Measurements from ENCODE around the gene EDC3. TPM values are rescaled to one million over a fixed set of nuclear protein-coding genes. Genes with fewer than 3 reads are reported as not detected.
A peak's percentile ranks its signal among the peaks of the same experiment; 100 is the strongest.

EDC3 gene
- polyA plus RNA-seq, 2 donors = 12.2 to 14.5 TPM

DNA sequence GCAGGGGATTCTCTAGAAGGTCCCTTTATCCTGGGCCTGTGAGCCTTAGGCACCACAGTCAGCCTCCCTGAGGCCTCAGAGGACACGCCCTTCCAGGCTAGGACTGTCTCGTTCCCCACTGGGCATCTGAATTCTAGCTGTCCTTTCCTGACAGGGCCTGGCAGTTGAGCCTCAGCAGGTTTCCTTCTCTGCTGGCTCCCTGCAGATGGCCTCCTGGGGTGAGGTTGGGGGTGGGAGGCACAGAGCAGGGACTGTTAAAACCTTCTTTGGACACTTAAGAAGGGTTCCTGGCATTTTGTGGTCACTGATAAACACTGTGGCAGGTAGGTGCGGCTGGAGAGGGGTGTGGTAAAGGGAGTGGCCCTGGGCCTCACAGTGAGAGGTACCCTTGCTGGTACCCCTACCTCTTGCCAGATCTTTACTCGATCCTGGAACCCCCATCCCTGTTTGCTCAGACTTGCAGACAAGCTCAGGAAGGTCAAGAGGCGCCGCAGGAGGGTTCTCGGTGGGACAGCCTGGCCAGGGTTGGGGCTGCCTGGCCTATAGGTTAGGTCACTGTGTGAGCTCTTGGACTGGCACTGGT lies 71.7 kb downstream of the EDC3 start:
- H3K36me3 ChIP-seq (ENCODE audit: control insufficient read depth in 2 of 2, insufficient read depth in 2 of 2, low read length in 1 of 2) = peaks cover 76 to 95% of the 10 kb centered on the region in 2 donors
- WGBS, 2 donors = 75 to 79% methylated on average over 7 of the region's 7 CpGs
- peaks cover 0 to 7% of the 10 kb centered on the region in 2 donors for H3K4me1 ChIP-seq (ENCODE audit: control insufficient read depth in 2 of 2, insufficient read depth in 2 of 2, low read length in 1 of 2)
- H3K27ac ChIP-seq (ENCODE audit: low read depth in 2 of 2, low read length in 1 of 2) = no peak overlapping the region
- no peaks in the 10 kb centered on the region for H3K27me3 ChIP-seq (ENCODE audit: control insufficient read depth in 1 of 2, insufficient read depth in 2 of 2, low read length in 2 of 2)
- H3K4me3 ChIP-seq (ENCODE audit: low read depth in 1 of 2, low read length in 2 of 2) = no peak overlapping the region
- H3K9me3 ChIP-seq (ENCODE audit: control insufficient read depth in 2 of 2, insufficient read depth in 1 of 2, low read depth in 1 of 2, low read length in 1 of 2) = no peaks in the 10 kb centered on the region

DNA sequence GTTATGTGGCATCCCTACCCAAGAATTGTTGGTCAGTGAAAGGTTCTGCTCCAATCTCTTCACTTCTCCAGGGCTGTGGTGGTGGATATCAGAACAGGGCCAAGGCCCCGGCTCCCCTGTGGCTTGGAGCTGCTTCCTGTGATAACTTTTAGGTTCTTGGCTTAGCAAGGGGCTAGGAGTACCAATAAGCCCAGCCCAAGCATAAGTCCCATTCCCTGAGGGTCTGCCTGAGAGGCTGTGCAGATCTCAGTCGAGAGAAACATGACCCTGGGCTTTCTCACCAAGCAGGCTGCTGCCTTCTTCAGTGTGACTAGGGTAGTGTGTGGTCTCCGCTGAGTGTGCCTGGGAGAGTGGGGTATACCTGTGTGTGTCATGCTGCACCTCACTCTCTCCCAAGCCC lies 73.1 kb downstream of the EDC3 start:
- Histone ChIP-seq H3K4me3 (ENCODE audit: low read depth in 1 of 2, low read length in 2 of 2) (no peak overlapping the region), H3K4me1 (ENCODE audit: control insufficient read depth in 2 of 2, insufficient read depth in 2 of 2, low read length in 1 of 2) (peaks cover 4 to 11% of the 10 kb centered on the region in 2 donors), H3K27me3 (ENCODE audit: control insufficient read depth in 1 of 2, insufficient read depth in 2 of 2, low read length in 2 of 2) (no peaks in the 10 kb centered on the region), H3K9me3 (ENCODE audit: control insufficient read depth in 2 of 2, insufficient read depth in 1 of 2, low read depth in 1 of 2, low read length in 1 of 2) (no peaks in the 10 kb centered on the region), H3K27ac (ENCODE audit: low read depth in 2 of 2, low read length in 1 of 2) (no peak overlapping the region), H3K36me3 (ENCODE audit: control insufficient read depth in 2 of 2, insufficient read depth in 2 of 2, low read length in 1 of 2) (peaks cover 68 to 85% of the 10 kb centered on the region in 2 donors)
- 87 to 94% methylated on average over 3 of the region's 3 CpGs for WGBS, 2 donors

DNA sequence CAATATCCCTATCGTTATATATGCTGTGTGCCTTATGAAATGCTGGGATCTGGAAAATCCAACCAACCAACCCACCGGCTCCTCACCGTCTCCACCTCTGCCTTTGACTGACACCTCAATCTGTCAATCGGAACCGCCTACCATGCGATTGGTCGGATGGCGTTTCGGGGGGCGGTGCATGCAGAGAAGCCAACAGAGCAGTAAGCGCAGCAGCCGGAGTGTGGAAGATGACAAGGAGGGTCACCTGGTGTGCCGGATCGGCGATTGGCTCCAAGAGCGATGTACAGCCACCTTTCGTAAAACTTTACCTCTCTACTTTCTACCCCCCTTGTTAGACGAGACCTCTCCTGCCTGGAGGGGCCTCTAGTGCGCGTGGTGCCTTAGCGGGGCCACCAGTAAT lies 73.9 kb downstream of the EDC3 start:
- 87 to 88% methylated on average over 21 of the region's 21 CpGs for WGBS, 2 donors
- no peaks in the 10 kb centered on the region for H3K27me3 ChIP-seq (ENCODE audit: control insufficient read depth in 1 of 2, insufficient read depth in 2 of 2, low read length in 2 of 2)
- H3K36me3 ChIP-seq (ENCODE audit: control insufficient read depth in 2 of 2, insufficient read depth in 2 of 2, low read length in 1 of 2) = peaks cover 60 to 76% of the 10 kb centered on the region in 2 donors
- no peaks in the 10 kb centered on the region for H3K9me3 ChIP-seq (ENCODE audit: control insufficient read depth in 2 of 2, insufficient read depth in 1 of 2, low read depth in 1 of 2, low read length in 1 of 2)
- H3K27ac ChIP-seq (ENCODE audit: low read depth in 2 of 2, low read length in 1 of 2) = no peak overlapping the region
- peak overlapping the region in 1 of 2 donors; percentile 5 for H3K4me3 ChIP-seq (ENCODE audit: low read depth in 1 of 2, low read length in 2 of 2)
- H3K4me1 ChIP-seq (ENCODE audit: control insufficient read depth in 2 of 2, insufficient read depth in 2 of 2, low read length in 1 of 2) = peaks cover 4 to 11% of the 10 kb centered on the region in 2 donors

DNA sequence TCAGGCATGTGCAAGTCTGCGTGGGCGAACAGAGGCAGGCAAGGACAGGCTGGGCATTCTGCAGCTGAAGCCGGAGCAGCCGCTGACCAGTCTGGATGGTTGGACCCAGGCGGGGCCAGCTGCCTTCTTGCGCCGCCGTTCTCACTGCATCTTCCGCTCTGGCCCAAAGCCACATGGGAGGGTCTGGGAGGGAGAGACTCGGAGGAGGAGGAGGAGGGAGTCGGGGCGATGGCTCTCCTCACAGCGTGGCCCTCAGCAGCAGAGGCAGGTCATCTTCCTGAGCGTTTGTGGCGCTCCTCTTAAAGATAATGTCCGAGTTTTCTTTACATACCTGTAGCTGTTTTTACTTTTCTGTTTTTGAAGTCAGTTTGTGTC lies 74.3 kb downstream of the EDC3 start:
- H3K27me3 ChIP-seq (ENCODE audit: control insufficient read depth in 1 of 2, insufficient read depth in 2 of 2, low read length in 2 of 2) = no peaks in the 10 kb centered on the region
- peaks cover 56 to 72% of the 10 kb centered on the region in 2 donors for H3K36me3 ChIP-seq (ENCODE audit: control insufficient read depth in 2 of 2, insufficient read depth in 2 of 2, low read length in 1 of 2)
- no peak overlapping the region for H3K27ac ChIP-seq (ENCODE audit: low read depth in 2 of 2, low read length in 1 of 2)
- no peak overlapping the region for H3K4me3 ChIP-seq (ENCODE audit: low read depth in 1 of 2, low read length in 2 of 2)
- H3K4me1 ChIP-seq (ENCODE audit: control insufficient read depth in 2 of 2, insufficient read depth in 2 of 2, low read length in 1 of 2) = peaks cover 4 to 11% of the 10 kb centered on the region in 2 donors
- H3K9me3 ChIP-seq (ENCODE audit: control insufficient read depth in 2 of 2, insufficient read depth in 1 of 2, low read depth in 1 of 2, low read length in 1 of 2) = no peaks in the 10 kb centered on the region
- 74 to 86% methylated on average over 16 of the region's 16 CpGs for WGBS, 2 donors

DNA sequence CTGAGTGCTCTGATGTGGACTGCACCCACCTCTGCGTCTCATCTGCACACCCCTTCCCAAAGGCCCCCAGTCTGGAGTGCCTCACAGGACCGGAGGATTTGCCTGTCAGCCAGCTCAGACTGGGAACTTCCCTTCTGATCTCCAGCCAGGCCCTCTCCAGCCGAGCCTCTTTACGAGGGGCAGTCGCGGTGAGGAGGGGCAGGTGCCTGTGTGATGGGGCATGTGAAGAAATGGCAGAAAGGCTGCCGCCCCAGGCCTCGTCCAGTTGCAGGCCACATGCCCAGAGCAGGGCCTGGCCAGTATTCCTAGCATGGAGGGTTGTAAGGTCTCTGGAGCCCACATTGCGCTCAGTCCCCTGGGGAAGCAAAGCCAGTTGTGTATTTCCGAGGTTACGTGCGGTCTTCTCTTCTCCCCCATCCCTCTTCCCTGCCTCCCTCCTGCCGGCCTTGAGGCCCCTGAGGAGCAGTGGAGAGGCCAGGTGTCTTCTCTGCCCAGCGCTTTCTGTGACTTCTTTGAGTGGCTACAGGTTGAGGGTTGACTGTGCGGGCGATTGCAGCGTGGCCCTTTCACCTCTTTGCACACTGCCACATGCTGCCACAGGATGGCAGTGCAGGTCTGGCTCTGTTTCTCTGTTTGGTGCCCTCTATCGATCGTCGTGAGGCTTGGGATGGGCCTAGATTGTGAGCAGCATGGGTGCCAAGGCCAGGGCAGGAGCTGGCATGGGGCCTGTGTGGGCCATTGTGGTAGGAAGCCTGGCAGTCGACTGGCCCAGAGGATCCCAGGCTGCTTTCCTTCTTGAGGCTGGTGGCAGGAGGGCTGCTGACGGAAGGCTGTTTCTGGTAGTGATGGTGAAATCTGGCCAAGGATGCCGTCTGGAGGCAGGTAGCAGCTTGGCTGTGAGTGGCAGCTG lies 74.9 kb downstream of the EDC3 start:
- no peak overlapping the region for H3K4me3 ChIP-seq (ENCODE audit: low read depth in 1 of 2, low read length in 2 of 2)
- no peak overlapping the region for H3K27ac ChIP-seq (ENCODE audit: low read depth in 2 of 2, low read length in 1 of 2)
- H3K9me3 ChIP-seq (ENCODE audit: control insufficient read depth in 2 of 2, insufficient read depth in 1 of 2, low read depth in 1 of 2, low read length in 1 of 2) = no peaks in the 10 kb centered on the region
- 54 to 55% methylated on average over 23 of the region's 23 CpGs for whole genome bisulfite sequencing, 2 donors
- H3K36me3 ChIP-seq (ENCODE audit: control insufficient read depth in 2 of 2, insufficient read depth in 2 of 2, low read length in 1 of 2) = peaks cover 51 to 67% of the 10 kb centered on the region in 2 donors
- H3K27me3 ChIP-seq (ENCODE audit: control insufficient read depth in 1 of 2, insufficient read depth in 2 of 2, low read length in 2 of 2) = no peaks in the 10 kb centered on the region
- peaks cover 4 to 11% of the 10 kb centered on the region in 2 donors for H3K4me1 ChIP-seq (ENCODE audit: control insufficient read depth in 2 of 2, insufficient read depth in 2 of 2, low read length in 1 of 2)

DNA sequence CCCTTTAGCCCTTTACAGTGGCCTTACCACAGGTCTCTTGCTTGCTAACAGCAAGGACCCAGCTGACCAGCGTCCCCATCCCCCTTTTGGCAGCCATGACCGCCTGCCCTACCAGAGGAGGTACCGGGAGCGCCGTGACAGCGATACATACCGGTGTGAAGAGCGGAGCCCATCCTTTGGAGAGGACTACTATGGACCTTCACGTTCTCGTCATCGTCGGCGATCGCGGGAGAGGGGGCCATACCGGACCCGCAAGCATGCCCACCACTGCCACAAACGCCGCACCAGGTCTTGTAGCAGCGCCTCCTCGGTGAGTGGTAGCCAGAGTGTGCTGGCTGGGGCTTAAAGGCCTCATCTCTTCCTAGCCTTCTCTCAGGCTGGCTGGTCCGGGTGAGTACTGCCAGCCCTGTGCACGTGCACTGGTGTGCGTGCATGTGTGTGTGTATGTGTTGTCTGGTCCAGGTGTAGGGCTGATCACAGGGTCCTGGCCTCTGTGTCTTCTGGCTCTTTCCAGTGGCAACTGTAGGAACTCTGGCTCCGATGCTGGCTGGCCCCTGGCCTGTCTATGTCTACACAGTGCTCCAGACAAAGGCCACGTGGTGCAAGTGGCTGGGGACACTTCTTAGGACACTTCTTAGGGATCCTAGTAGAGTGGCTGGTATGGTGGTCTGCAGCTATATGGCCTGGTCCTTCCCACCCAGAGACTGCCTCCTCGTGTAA lies 75.7 kb downstream of the EDC3 start:
- Histone ChIP-seq H3K36me3 (ENCODE audit: control insufficient read depth in 2 of 2, insufficient read depth in 2 of 2, low read length in 1 of 2) (peaks cover 44 to 60% of the 10 kb centered on the region in 2 donors), H3K4me1 (ENCODE audit: control insufficient read depth in 2 of 2, insufficient read depth in 2 of 2, low read length in 1 of 2) (peaks cover 4 to 11% of the 10 kb centered on the region in 2 donors), H3K9me3 (ENCODE audit: control insufficient read depth in 2 of 2, insufficient read depth in 1 of 2, low read depth in 1 of 2, low read length in 1 of 2) (no peaks in the 10 kb centered on the region), H3K27ac (ENCODE audit: low read depth in 2 of 2, low read length in 1 of 2) (no peak overlapping the region), H3K27me3 (ENCODE audit: control insufficient read depth in 1 of 2, insufficient read depth in 2 of 2, low read length in 2 of 2) (no peaks in the 10 kb centered on the region), H3K4me3 (ENCODE audit: low read depth in 1 of 2, low read length in 2 of 2) (no peak overlapping the region)
- 92 to 93% methylated on average over 27 of the region's 27 CpGs for WGBS, 2 donors

DNA sequence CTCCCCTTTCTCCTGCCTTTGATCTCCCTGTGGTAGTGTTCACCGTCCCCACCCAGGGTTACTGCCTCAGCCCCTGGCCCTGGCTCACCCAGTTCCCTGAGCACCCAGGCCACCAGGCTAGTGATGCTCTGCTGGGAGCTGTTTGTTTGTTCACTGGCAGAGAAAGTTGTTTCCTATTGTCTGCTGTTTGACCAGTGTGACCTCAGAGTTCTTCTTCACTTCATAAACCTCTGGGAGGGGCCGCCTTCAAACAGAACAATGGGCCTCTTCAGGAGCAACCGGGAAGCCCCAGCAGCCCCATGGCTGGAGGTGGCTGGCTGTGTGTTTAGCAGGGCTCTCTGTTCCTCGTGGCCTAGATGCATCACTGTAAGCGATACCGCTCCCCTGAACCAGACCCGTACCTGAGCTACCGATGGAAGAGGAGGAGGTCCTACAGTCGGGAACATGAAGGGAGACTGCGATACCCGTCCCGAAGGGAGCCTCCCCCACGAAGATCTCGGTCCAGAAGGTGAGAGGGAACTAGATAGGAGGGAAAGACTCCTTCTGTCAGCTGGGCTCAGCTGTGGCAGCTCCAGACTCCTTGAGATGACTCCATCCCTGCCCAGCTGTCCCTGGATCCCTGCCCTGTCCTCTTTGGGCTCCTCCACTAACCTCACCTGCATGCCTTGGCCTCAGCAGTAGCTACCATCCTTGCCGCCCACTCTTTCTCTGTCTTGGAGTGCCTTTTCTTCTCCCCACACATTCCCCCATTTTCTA lies 76.8 kb downstream of the EDC3 start:
- Histone ChIP-seq H3K4me3 (ENCODE audit: low read depth in 1 of 2, low read length in 2 of 2) (no peak overlapping the region), H3K36me3 (ENCODE audit: control insufficient read depth in 2 of 2, insufficient read depth in 2 of 2, low read length in 1 of 2) (peaks cover 38 to 49% of the 10 kb centered on the region in 2 donors), H3K27me3 (ENCODE audit: control insufficient read depth in 1 of 2, insufficient read depth in 2 of 2, low read length in 2 of 2) (no peaks in the 10 kb centered on the region), H3K4me1 (ENCODE audit: control insufficient read depth in 2 of 2, insufficient read depth in 2 of 2, low read length in 1 of 2) (peaks cover 4 to 11% of the 10 kb centered on the region in 2 donors), H3K9me3 (ENCODE audit: control insufficient read depth in 2 of 2, insufficient read depth in 1 of 2, low read depth in 1 of 2, low read length in 1 of 2) (no peaks in the 10 kb centered on the region), H3K27ac (ENCODE audit: low read depth in 2 of 2, low read length in 1 of 2) (no peak overlapping the region)
- 79 to 80% methylated on average over 14 to 15 of the region's 15 CpGs for WGBS, 2 donors

DNA sequence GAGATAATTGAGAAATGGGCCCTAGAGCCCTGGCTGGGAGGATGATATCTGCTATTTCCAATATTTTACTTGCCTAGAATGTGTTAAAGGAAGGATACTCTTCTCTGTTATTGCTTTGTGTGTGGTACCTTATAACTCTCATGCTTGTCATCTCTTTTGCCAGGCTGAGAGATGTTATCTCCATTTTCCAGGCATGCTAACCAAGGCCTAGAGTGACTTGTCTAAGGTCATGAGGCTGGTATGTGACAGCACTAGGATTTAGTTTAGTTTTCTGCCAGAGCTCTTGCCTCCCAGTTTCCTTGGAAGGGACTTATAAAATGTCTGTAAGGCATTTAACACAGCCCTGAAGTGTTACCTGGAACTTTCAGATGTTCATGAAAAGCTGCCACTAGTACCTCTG lies 78.8 kb downstream of the EDC3 start:
- H3K4me1 ChIP-seq (ENCODE audit: control insufficient read depth in 2 of 2, insufficient read depth in 2 of 2, low read length in 1 of 2) = peaks cover 4 to 10% of the 10 kb centered on the region in 2 donors
- H3K4me3 ChIP-seq (ENCODE audit: low read depth in 1 of 2, low read length in 2 of 2) = peak overlapping the region; percentile 77 to 85
- no peaks in the 10 kb centered on the region for H3K9me3 ChIP-seq (ENCODE audit: control insufficient read depth in 2 of 2, insufficient read depth in 1 of 2, low read depth in 1 of 2, low read length in 1 of 2)
- no peaks in the 10 kb centered on the region for H3K27me3 ChIP-seq (ENCODE audit: control insufficient read depth in 1 of 2, insufficient read depth in 2 of 2, low read length in 2 of 2)
- peaks cover 21 to 31% of the 10 kb centered on the region in 2 donors for H3K36me3 ChIP-seq (ENCODE audit: control insufficient read depth in 2 of 2, insufficient read depth in 2 of 2, low read length in 1 of 2)
- H3K27ac ChIP-seq (ENCODE audit: low read depth in 2 of 2, low read length in 1 of 2) = peak overlapping the region in 1 of 2 donors; percentile 97

DNA sequence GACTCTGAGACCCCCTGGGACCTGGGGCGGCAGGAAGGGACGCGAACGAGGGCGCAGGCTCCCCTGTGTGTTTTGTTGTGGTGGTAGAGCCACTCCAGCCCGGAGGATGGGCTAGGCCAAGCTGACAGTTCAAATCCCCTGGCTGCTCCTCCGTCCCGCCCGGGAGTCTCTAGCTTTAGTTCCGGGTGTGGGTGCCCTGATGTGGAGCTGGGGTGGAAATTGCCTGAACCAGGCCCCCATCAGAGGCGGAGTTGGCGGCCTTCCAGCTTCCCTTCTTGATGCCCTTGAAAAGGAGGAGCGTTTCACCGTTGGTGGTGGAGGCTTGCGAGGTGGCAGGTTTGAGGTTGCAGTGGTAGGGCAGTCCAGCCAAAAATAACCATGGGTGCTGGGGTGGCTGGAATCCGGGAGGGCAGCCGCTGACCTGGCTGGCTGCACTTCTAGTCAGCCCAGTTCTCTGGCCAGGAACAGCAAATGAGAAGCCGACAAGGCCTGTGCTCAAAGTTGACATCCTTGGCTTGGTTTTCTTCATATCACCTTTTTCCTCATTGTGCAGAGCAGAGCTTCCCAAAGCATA lies 79.4 kb downstream of the EDC3 start:
- Histone ChIP-seq H3K4me1 (ENCODE audit: control insufficient read depth in 2 of 2, insufficient read depth in 2 of 2, low read length in 1 of 2) (peaks cover 4 to 10% of the 10 kb centered on the region in 2 donors), H3K27ac (ENCODE audit: low read depth in 2 of 2, low read length in 1 of 2) (peak overlapping the region; percentile 97 to 99), H3K27me3 (ENCODE audit: control insufficient read depth in 1 of 2, insufficient read depth in 2 of 2, low read length in 2 of 2) (no peaks in the 10 kb centered on the region), H3K36me3 (ENCODE audit: control insufficient read depth in 2 of 2, insufficient read depth in 2 of 2, low read length in 1 of 2) (peaks cover 18 to 25% of the 10 kb centered on the region in 2 donors), H3K9me3 (ENCODE audit: control insufficient read depth in 2 of 2, insufficient read depth in 1 of 2, low read depth in 1 of 2, low read length in 1 of 2) (no peaks in the 10 kb centered on the region), H3K4me3 (ENCODE audit: low read depth in 1 of 2, low read length in 2 of 2) (peak overlapping the region; percentile 77 to 85)
- WGBS, 2 donors = 0 to 1% methylated on average over 18 of the region's 18 CpGs
